PC-9 (cell line): Measurements from ENCODE around the gene GMIP.

Experiments
- EZH2 ChIP-seq: fragments of 200-600 bp; sonication (generic); IDR thresholded peaks from 2 replicates; pipeline ENCODE4 v1.8.0; 2017; ENCODE audit warnings: antibody characterized with exemption, low read depth
- TF ChIP-seq, protein P1 (sequence below): fragments of 200-600 bp; sonication (generic); conservative IDR thresholded peaks from 2 replicates; pipeline ENCODE4 v1.6.1; 2017; ENCODE audit warnings: mixed run types, antibody characterized with exemption, mild to moderate bottlenecking, moderate library complexity

DNA sequence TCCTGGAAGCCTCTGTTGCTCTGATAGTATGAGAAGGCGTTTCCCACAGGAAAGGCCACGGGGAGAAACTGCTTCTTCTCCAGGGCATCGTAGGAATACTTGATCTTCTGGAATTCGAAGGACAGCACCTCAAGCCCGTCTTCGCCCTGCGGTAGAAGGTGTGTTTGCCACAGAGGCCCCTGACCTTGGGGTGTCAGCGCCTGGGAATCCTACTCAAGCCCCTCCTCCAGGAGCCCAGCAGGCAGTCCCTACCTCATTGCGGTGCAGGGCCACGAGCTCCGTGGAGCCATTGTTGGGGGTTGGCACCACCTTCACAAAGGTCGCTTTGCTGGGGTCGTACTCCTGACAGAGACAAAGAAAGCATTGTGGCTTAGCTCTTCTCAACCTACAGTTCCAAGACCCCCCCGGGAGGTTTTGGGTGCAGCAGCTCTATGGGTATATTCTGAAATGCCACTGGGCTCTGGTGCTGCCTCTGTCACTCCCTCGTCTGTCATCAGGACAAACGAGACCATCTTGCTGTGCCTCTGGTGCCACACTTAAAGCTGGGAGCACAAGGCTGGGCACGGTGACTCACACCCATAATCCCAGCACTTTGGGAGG, 16.3 kb upstream of the GMIP start:
- TF ChIP-seq, protein P1, sequence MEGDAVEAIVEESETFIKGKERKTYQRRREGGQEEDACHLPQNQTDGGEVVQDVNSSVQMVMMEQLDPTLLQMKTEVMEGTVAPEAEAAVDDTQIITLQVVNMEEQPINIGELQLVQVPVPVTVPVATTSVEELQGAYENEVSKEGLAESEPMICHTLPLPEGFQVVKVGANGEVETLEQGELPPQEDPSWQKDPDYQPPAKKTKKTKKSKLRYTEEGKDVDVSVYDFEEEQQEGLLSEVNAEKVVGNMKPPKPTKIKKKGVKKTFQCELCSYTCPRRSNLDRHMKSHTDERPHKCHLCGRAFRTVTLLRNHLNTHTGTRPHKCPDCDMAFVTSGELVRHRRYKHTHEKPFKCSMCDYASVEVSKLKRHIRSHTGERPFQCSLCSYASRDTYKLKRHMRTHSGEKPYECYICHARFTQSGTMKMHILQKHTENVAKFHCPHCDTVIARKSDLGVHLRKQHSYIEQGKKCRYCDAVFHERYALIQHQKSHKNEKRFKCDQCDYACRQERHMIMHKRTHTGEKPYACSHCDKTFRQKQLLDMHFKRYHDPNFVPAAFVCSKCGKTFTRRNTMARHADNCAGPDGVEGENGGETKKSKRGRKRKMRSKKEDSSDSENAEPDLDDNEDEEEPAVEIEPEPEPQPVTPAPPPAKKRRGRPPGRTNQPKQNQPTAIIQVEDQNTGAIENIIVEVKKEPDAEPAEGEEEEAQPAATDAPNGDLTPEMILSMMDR = no peak
- no peak for TF ChIP-seq EZH2
